IPS DF 4.7 (cell line): Measurements from ENCODE around the gene ADPRHL1.

ENCODE experiments used
- DNase-seq: peaks from one replicate; pipeline ENCODE4 v3.0.0-alpha.2; 2013; ENCODE audit warnings: low spot score; ENCODE audit errors: extremely low read depth

ADPRHL1 gene

DNA sequence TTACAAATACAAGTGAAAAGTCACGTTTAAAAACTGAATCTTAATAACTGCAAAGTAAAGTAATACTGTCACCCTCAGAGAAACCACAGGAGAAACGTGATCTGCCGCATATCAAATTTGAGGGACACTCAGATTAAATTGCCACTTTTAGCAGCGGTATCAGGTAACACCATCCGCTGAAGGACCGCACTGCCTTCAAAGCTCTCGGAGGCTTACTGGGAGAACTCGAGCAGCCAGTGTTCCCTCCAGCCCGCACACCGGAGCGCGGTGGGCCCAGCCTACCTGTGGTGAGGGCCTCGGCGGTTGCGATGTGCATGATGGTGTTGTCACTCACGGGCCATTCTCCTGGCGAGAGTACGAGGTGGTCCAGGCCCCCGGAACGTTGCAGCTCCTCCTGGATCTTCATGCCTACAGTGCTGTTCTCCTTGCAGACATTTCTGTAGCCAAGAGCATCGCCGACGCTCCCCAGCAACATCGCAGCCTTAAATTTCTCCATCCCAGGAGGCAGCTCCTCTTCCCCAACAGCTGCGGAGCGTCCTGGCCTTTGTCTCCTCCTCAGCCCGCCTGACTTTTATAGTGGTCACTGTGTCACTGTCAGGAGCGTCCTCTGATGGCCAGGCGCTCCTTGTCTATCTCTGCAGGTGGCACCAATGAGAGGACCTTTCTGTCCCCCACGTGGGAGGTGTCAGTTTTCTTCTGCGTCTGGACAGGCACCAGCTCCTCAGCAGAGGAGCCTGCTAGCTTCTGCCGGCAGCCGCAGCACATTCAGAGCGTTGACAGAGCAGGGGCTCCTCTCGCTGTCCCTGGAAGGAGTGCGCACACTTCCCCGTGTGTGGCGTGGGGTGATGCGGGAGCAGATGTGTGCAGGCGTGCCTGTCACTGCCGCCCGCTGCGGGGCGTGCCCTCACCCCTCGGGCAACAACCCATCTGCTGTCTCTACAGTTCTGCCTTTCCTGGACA, at the start of gene ADPRHL1:
ADPRHL1 (minus strand) TSS at position 547 of the 960 bp plus-strand sequence; CDS start at position 496, 51 bp downstream.
- DNase-seq, result no peak

DNA sequence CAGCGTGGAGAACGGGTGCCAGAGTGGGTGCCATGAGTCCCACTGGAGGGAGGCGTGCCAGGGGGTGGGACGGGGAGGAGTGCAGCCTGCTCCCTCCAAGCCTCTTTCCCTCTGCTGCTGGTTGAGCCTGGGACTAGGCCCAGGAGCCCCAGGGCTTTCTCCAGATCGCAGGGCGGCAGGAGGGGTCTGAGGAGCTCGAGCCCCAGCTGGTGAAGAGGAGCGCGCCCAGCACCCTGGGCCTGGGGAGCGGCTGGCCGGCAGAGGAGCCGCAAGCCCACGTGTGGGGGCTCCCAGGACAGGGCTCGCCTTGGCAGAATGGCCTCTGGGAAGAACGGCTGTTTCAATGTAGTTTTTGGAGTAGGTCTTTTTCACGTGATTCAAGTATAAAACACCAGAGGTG, 49.4 kb upstream of the ADPRHL1 start:
- no peak for DNase-seq

DNA sequence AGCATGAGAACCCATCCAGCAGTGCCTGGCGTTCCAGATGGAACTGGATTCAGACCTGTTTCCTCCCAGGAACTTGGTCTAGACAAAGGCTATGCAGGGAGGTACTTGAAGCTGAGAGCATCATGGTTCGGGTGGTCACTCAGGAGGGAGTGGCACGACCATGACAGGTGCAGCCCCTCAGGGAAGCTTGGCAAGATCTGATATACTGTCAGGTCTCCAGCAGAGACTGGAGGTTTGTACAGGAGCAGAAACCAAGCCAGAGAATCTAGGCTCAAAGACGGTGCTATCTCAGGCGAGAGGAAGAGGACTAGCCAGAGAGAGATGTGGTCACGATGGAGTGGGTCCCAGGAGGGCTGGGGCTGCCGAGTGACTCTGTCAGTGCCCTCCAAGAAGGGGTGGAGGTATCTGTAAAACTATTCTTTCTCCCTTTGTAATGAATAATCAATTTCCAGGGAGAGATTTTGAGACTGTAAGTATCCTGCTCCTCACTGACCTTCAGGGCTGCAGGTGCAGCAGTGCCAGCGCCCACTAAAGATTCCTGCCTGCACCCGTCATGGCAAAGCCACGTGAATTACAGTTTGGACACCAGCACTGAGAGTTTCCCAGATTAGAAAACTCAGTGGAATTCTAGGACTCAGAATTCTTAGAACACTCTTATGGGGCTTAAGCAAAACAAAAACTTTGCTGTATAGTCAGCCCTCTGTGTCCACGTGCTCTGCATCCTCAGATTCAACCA, 47.4 kb upstream of the ADPRHL1 start:
- DNase-seq, result no peak

DNA sequence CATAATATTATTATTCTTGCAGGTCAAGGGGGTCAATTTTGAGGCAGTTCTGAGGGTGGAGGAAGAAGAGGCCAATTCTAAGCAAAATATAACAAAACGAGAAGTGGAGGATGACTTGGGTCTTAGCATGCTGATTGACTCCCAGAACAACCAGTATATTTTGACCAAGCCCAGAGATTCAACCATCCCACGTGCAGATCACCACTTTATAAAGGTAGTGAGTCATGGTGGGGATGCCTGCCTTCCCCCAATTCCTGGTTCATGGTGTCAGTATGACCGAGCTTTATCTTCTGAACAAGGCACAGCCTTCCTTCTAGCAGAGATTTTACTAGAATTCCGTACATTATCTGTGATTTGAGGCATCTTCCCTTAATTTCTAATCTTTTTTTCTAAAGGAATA, 46.6 kb upstream of the ADPRHL1 start:
- DNase-seq, result no peak

DNA sequence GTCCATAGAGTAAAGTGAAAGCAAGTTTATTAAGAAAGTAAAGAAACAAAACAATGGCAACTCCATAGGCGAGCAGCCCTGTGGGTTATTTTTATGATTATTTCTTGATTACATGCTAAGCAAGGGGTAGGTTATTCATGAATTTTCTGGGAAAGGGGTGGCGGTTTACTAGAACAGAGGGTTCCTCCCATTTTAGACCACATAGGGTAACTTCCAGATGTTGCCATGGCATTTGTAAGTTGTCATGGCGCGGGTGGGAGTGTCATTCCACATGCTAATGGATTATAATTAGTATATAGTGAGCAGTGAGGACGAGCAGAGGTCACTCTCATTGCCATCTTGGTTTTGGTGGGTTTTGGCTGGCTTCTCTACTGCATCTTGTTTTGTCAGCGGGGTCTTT, 45.6 kb upstream of the ADPRHL1 start:
- DNase-seq, result no peak

DNA sequence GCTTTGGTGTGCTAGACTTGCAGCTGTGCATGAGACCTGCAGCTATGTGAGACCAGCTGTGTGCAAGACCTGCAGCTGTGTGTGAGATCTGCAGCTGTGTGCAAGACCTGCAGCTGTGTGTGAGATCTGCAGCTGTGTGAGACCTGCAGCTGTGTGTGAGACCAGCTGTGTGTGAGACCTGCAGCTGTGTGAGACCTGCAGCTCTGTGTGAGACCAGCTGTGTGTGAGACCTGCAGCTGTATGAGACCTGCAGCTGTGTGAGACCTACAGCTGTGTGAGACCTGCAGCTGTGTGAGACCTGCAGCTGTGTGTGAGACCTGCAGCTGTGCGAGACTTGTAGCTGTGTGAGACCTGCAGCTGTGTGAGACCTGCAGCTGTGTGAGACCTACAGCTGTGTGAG, 43.9 kb upstream of the ADPRHL1 start:
- DNase-seq, result no peak

DNA sequence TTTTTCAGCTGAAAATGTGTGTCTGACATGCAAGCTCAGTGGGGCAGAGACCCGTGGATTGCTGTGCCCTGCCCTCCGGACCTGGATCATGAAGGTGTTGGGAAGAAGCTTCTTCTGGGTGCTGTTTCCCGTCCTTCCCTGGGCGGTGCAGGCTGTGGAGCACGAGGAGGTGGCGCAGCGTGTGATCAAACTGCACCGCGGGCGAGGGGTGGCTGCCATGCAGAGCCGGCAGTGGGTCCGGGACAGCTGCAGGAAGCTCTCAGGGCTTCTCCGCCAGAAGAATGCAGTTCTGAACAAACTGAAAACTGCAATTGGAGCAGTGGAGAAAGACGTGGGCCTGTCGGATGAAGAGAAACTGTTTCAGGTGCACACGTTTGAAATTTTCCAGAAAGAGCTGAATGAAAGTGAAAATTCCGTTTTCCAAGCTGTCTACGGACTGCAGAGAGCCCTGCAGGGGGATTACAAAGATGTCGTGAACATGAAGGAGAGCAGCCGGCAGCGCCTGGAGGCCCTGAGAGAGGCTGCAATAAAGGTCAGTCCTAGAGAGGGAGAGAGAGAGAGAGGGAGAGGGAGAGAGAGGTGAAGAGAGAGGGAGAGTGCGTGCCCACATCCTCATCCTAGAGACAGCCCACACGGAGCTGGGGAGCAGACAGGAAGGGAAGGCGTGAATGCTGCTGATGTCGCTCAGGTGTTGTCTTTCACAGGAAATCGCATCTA, 42.4 kb upstream of the ADPRHL1 start:
- DNase-seq, result no peak

DNA sequence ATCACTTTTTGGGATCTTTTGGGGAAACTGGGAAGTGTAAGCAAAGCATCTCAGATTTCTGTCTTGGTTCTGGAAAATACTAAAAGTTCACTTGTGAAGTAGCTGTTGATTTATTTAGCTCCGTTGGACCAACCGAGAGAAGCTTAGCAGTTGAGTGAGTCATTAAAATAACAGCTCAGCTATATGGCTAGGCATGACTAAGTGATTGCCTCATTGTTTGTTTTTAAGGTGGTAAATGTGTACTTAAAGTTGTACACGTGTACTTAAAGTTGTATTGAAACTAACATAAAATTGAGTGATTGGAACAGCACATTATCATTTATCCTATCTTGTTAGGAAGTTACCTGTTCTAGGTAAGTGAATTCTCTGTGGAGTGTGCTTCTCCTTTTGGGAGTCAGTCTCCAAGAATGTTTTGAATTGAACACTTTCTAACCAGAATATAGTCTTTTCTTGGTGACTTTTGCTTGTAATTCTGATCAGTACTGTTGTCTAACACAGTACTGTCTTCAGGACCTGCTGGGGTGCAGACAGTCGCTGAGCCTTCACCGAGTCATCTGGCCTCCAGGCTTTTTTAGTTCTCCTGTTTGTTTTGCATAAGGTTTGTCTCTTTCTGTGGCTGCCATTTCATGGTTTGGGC, 40.1 kb upstream of the ADPRHL1 start:
- DNase-seq, result no peak

DNA sequence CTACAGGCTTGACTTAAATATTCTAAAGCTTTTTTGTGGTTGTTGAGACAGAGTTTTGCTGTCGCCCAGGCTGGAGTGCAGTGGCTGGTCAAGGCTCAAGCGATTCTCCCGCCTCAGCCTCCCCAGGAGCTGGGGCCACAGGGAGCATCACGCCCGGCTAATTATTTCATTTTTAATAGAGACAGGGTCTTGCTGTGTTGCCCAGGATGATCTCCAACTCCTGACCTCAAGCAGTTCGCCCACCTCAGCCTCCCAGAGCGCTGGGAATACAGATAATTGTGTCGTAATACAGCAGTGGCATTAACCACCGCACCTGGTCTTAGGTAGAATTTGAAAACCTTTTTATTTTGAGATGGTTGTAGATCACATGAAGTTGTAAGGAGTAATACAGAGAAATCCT, 38.7 kb upstream of the ADPRHL1 start:
- DNase-seq, result no peak

DNA sequence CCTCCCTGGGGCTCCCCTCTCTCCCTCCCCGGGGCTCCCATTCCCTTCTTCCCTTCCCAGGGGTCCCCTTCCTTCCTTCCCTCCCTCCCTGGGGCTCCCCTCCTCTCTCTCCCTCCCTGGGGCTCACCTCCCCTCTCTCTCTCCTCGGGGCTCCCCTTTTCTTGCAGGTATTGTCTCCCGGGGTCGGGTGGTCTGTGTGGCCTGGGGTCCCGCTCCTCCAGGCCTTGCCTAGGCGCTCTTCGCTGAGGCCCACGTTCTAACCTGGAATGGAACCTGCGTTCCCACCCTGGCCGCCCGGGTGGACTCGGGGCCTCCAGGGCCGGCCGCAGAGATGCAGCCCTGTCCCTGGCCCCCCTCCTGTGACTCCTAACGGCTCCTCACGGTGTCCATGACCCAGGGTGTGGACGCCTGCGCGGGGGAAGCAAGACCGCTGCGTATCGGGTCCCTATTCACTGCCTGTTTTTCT, 38.2 kb upstream of the ADPRHL1 start:
- DNase-seq, result no peak

DNA sequence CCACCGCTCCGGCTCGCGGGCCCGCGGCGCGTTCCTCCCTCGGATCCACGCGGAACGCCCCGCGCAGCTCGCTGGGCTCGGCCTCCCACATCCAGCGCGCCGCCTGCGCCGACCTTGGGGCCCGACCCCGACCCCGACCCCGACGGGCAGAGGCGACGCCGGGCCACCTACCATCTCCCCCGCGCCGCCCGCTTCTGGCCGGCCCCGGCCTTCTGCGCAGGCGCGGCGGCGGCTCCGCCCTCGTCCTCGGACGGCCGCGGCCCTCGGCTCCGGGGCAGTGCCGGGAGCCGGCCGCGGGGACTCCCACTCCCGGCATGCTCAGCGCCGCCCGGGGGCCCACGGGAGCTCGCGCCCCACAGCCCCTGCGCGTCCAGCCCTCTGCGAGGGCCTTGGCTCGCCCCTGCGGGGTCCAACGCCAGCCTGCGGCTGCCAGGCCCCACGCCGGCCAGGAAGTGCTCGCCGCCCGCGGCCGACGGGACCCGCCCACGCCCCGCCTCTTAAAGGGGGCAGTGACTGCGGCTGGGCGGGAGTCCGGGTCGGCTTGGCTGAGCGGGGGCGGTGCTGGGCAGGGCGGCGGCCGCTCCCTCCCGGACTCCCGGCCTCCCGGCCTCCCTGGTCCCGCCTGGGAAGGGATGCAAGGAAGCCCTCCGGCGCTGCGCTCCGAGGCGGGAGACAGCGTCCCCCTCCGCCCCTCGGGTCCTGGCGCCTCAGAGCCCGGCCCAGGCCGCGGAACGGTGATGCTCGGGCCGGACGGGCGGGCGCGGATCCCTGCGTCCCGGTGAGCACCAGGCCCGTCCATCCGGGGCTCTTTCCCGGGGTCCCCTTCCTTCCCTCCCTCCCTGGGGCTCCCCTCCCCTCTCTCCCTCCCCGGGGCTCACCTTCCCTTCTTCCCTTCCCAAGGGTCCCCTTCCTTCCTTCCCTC, 37.5 kb upstream of the ADPRHL1 start, which contains the start of gene DCUN1D2:
DCUN1D2 (minus strand) TSS at position 216 of the 922 bp plus-strand sequence; CDS start at position 174, 42 bp downstream.
- DNase-seq, result no peak

DNA sequence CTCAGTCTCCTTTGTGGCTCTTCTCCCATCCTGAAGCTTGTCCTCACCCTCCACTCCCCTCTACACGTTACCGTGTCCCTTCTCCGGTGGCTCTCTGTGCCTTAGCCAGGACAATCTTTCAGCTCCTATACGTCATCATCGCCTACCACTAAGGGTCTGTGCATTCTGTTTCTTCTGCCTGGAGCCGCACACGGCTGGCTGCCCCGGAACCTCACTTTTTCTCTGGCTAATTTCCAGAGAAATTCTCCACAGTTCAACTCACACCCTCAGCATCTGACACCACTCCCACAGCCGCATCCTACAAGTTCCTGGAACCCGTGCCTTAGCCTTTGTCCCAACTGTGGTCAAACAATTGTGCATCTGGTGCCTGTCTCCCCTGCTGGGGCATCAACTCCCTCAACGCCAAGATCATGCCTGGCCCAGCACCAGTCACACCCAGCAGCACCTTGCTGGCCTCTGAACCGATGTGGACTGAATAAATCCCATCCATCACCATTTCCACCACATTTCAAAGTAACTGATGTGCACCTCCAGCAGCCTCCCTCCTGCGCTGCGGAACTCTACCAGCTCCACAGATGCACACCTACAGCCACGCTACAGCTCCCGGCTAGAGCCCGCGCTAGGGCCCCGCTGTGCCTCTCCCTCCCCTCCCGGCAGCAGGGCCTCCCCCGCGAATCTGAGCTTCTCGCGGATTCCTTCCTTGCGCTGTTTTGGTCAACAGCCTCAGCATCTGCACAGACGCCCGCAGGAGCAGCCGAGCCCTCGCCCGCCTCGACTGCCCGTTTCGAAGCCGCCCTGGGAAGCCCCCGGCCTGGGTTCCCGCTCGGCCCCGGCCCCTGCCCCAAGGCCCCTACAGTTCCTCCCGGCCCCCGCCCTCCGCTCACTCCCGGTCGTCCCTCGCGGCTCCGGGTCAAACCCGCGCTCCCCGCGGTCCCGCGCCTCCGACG, 36.5 kb upstream of the ADPRHL1 start:
- DNase-seq, result no peak

DNA sequence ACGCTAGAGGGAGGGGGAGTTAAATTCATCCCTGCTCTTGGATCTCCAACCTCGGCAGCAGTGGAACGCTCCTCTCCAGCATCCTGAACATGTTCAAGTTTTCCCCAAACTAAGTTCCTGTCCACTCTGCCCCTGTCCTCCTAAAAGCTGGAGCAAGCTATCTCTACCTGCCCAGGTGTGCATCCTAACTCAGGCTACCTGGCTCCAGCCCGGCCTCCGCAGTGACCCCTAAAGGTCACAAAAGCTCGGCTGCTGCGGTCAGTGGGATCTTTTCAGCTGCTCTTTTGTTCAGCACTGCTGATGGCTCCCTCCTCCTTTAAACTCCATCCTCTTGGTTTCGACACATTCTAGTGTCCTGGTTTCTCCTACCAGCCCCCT, 35.9 kb upstream of the ADPRHL1 start:
- DNase-seq, result no peak

DNA sequence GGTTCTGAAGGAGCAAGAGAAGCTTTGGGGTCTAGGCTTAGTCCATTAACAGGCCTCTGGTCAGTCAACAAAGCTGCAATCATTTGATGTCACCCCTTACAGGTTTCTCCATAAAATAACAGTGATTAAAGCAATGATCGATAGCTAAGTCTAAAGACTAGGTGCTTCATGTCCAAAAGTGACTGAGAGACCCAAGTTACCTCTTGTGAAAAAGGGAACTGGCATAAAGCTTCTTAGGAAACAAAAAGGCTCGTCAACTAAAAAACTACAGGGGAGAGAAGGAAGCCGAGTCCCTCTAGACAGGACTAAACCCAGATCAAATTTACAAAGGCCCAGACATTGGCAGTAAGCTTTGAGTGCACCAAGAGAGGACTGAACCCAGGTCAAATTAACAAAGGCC, 35.0 kb upstream of the ADPRHL1 start:
- no peak for DNase-seq

DNA sequence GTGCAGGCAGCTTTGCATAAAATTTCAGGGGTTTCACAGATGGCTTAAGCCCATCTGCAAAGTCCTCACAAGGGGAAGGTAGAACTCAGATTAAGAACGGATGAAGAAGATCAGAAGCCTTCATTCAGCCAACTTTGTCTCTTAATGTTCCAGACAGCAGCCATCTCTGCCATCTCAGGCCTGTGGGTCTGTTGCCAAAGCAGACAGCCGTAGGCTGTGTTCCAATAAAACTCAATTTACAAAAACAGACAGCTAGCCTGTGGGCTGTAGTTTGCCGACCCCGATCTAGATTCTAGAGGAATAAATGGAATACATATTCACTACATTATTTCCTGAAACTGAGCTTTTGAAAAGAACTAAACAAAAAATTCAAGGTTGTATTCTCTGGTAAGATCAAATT, 33.4 kb upstream of the ADPRHL1 start:
- DNase-seq, result no peak

DNA sequence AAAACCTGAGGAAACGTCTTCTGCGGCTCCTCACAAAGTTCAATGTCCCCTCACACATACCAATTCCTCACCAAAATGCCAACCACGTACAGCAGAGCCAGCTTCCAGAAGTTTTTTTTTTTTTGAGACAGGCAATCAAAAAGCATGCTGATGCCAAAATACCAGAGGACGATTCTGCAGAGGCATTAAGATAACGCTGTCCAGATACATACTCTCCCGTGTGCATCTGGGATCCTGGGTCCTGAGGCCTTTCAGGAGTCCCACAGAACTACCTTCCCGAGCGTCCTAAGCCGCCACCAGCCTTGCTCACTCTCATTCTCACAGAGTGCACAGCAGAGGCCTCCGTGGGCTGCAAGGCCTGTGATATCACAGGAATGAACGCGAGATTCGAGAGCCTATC, 32.3 kb upstream of the ADPRHL1 start:
- no peak for DNase-seq

DNA sequence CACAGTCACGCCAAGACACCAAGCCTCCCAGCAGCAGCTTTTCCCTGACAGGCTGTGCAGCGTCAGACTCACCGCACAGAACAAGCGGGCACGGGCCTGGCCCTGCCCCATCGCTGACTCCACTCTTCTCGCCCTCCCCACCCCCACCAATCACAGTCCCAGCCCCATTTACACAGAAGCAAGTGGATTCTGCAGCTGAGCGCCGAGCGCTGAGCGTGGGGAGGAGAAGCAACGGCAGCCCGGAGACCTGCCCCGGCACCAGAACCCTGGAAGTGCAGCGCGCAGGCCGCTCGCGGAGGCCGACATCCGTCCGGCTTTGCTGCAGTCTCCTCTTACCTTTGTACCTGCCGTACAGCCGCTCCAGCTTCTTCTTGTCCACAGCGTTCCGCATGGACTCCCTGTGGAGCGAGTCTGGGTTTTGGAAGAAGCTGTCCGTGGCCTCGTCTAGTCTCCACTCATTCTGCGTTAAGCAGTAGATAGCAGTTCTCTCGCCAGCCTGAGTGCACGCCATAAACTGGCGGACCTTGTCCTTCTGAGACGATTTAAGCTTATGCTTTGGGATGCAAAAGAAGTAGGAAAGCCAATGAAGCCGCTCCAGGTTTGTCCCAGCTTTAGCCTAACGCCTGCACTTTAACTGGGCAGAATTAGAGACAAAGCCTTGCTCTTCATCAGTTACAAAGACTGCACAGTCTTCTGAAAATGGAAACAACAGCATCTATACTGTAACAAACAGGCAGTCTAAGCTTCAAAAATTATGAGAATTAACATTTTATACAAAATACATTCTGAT, 30.4 kb upstream of the ADPRHL1 start:
- DNase-seq, result no peak

DNA sequence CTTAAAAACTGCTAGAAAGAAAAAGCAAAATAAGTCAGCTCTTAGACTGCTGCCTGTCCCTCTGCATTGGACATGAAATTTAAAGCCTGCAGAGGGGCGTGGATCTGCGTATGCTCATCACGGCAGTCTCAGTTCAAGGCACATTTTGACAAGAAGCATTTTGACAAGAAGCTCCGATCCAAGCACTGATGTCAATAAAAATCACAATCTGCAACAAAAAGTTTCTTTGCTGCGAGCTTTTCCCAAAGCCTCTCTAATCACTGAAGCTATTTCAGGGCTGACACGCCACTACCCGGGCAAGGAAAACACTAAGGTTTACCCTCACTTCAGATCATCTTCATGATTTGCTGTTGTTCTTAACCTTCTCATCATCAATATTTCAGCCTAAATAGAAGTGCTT, 29.8 kb upstream of the ADPRHL1 start:
- DNase-seq, result no peak
